Keratinocyte (primary cell): Measurements from ENCODE around the gene SPATA12.

ENCODE experiments used
- EZH2 ChIP-seq: IDR thresholded peaks from one replicate; pipeline ENCODE4 v1.6.1; 2012; ENCODE audit warnings: inconsistent platforms, mild to moderate bottlenecking, low read length, moderate library complexity
- TF ChIP-seq, protein P1 (sequence below), 3 experiments: IDR thresholded peaks in 1 of 3; conservative IDR thresholded peaks in 1 of 3; optimal IDR thresholded peaks in 1 of 3; 2 replicates in 2 of 3; 3 replicates in 1 of 3; pipeline versions ENCODE3 to v1.5.1; 2011; ENCODE audit warnings: low read length in 3 of 3, mild to moderate bottlenecking in 3 of 3, moderate library complexity in 2 of 3, control low read depth in 1 of 3, inconsistent platforms in 1 of 3; ENCODE audit not compliant: insufficient read depth in 2 of 3; ENCODE audit errors: extremely low read depth in 1 of 3

DNA sequence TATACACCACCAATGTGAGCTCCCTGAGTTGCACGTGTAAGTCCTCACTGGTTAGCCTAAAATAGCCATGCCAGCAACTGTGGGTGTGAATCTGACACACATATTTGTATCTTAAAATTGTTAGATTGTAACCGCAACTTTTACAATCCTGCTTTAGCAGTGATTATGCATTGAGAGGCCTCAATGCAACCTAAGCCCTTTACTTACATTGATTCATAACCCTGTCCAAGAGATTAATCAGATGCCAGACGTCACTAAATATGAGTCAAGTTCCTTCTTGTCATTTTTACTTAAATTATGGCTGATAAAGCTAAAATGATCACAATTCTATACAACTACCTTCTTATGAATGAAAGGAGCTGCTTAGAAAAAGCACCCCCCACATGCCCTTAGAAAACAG is 57.8 kb downstream of the SPATA12 start:
- TF ChIP-seq, protein P1, sequence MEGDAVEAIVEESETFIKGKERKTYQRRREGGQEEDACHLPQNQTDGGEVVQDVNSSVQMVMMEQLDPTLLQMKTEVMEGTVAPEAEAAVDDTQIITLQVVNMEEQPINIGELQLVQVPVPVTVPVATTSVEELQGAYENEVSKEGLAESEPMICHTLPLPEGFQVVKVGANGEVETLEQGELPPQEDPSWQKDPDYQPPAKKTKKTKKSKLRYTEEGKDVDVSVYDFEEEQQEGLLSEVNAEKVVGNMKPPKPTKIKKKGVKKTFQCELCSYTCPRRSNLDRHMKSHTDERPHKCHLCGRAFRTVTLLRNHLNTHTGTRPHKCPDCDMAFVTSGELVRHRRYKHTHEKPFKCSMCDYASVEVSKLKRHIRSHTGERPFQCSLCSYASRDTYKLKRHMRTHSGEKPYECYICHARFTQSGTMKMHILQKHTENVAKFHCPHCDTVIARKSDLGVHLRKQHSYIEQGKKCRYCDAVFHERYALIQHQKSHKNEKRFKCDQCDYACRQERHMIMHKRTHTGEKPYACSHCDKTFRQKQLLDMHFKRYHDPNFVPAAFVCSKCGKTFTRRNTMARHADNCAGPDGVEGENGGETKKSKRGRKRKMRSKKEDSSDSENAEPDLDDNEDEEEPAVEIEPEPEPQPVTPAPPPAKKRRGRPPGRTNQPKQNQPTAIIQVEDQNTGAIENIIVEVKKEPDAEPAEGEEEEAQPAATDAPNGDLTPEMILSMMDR (optimal IDR thresholded peaks at IDR 0.05 in 1 of 3, IDR thresholded peaks at IDR 0.05 in 1 of 3, conservative IDR thresholded peaks at IDR 0.05 in 1 of 3; ENCODE audit: extremely low read depth in 1 of 3, insufficient read depth in 2 of 3, low read length in 3 of 3) = no peak
- no peak for TF ChIP-seq EZH2
